HCT116 (cell line): Measurements from ENCODE around the gene RS1.

Source experiments
- ELF1 ChIP-seq: IDR thresholded peaks from 2 replicates; pipeline ENCODE4 v1.6.1; 2012; ENCODE audit warnings: low read depth, borderline replicate concordance
- POLR2A ChIP-seq: IDR thresholded peaks from 2 replicates; pipeline ENCODE4 v1.7.0; 2011; ENCODE audit warnings: borderline replicate concordance; ENCODE audit not compliant: insufficient read depth, insufficient read length; ENCODE audit errors: extremely low read depth
- POLR2AphosphoS5 ChIP-seq: IDR thresholded peaks from 2 replicates; pipeline ENCODE4 v1.6.1; 2011; ENCODE audit warnings: mild to moderate bottlenecking, low read depth, low read length, moderate library complexity
- SIN3A ChIP-seq: IDR thresholded peaks from 2 replicates; pipeline ENCODE4 v1.6.1; 2012; ENCODE audit warnings: low read depth
- ZNF274 ChIP-seq: fragments of 200-500 bp; sonication (Bioruptor generic); IDR thresholded peaks from 2 replicates; pipeline ENCODE4 v1.6.1; 2014; ENCODE audit warnings: mild to moderate bottlenecking, low read depth, low read length, inconsistent platforms
- TF ChIP-seq, protein P1 (sequence below), 3 experiments: fragments of 200-600 bp in 1 of 3; sonication (generic) in 1 of 3; IDR thresholded peaks in 2 of 3; conservative IDR thresholded peaks in 1 of 3; 2 replicates each; pipeline ENCODE4 v1.5.1; 2012 to 2017; ENCODE audit warnings: low read depth in 2 of 3, low read length in 2 of 3, antibody characterized with exemption in 1 of 3, borderline replicate concordance in 1 of 3, control low read depth in 1 of 3, mild to moderate bottlenecking in 1 of 3, mixed read lengths in 1 of 3, mixed run types in 1 of 3, moderate library complexity in 1 of 3; ENCODE audit not compliant: insufficient read depth in 1 of 3
- TF ChIP-seq, protein P2 (sequence below): IDR thresholded peaks from 2 replicates; pipeline ENCODE4 v1.6.1; 2012

DNA sequence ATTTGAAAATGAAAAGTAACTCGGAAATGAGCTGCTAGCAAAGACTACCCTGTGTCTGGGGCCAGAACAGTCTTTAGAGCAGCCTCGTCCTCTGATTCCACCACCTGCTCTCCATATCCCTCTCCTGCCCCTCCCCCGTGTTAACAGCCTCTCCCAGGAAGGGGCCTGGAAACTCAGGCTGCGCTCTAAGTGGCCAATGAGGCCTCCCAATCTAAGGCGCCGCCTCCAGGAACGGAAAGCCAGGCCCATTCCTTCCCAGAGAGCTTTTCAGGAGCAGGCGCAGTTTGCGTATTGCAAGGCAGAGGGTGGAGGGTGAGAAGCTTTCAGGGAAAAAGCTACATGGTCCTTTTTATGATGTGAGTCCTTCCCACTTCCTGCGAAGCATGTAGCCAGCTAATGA lies 31.2 kb downstream of the RS1 start:
- TF ChIP-seq POLR2A (no peak), POLR2AphosphoS5 (no peak), ELF1 (no peak), SIN3A (no peak), ZNF274 (no peak)
- TF ChIP-seq, protein P1, sequence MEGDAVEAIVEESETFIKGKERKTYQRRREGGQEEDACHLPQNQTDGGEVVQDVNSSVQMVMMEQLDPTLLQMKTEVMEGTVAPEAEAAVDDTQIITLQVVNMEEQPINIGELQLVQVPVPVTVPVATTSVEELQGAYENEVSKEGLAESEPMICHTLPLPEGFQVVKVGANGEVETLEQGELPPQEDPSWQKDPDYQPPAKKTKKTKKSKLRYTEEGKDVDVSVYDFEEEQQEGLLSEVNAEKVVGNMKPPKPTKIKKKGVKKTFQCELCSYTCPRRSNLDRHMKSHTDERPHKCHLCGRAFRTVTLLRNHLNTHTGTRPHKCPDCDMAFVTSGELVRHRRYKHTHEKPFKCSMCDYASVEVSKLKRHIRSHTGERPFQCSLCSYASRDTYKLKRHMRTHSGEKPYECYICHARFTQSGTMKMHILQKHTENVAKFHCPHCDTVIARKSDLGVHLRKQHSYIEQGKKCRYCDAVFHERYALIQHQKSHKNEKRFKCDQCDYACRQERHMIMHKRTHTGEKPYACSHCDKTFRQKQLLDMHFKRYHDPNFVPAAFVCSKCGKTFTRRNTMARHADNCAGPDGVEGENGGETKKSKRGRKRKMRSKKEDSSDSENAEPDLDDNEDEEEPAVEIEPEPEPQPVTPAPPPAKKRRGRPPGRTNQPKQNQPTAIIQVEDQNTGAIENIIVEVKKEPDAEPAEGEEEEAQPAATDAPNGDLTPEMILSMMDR (IDR thresholded peaks at IDR 0.05 in 2 of 3, conservative IDR thresholded peaks at IDR 0.05 in 1 of 3; ENCODE audit: borderline replicate concordance in 1 of 3, insufficient read depth in 1 of 3, low read depth in 2 of 3, low read length in 2 of 3): no peak
- TF ChIP-seq, protein P2, sequence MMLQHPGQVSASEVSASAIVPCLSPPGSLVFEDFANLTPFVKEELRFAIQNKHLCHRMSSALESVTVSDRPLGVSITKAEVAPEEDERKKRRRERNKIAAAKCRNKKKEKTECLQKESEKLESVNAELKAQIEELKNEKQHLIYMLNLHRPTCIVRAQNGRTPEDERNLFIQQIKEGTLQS: no peak
